GM23248 (cell line): Measurements from ENCODE around the gene SLC12A1.

Experiments used
- EZH2 ChIP-seq: fragments of 200-600 bp; sonication (generic); IDR thresholded peaks from 2 replicates; pipeline ENCODE4 v1.6.1; 2018; ENCODE audit warnings: antibody characterized with exemption, mild to moderate bottlenecking; ENCODE audit not compliant: insufficient read depth, poor library complexity, severe bottlenecking
- EZH2phosphoT487 ChIP-seq: fragments of 200-600 bp; sonication (generic); IDR thresholded peaks from 2 replicates; pipeline ENCODE4 v1.6.1; 2018; ENCODE audit warnings: antibody characterized with exemption, moderate library complexity, mild to moderate bottlenecking, low read depth; ENCODE audit not compliant: insufficient read depth

- TF ChIP-seq EZH2phosphoT487: no peak
- TF ChIP-seq EZH2: no peak
These were observed 93.9 kb downstream of the SLC12A1 start for GRCh38 chr15:48300038-48300437.
